Measurements from ENCODE around the gene TBX2. TPM values are rescaled to one million over a fixed set of nuclear protein-coding genes. Genes with fewer than 3 reads are reported as not detected.
A peak's percentile ranks its signal among the peaks of the same experiment; 100 is the strongest.

The TBX2 gene
- total RNA-seq, 1 experiment from 2014 or later, result 2.1 TPM

DNA sequence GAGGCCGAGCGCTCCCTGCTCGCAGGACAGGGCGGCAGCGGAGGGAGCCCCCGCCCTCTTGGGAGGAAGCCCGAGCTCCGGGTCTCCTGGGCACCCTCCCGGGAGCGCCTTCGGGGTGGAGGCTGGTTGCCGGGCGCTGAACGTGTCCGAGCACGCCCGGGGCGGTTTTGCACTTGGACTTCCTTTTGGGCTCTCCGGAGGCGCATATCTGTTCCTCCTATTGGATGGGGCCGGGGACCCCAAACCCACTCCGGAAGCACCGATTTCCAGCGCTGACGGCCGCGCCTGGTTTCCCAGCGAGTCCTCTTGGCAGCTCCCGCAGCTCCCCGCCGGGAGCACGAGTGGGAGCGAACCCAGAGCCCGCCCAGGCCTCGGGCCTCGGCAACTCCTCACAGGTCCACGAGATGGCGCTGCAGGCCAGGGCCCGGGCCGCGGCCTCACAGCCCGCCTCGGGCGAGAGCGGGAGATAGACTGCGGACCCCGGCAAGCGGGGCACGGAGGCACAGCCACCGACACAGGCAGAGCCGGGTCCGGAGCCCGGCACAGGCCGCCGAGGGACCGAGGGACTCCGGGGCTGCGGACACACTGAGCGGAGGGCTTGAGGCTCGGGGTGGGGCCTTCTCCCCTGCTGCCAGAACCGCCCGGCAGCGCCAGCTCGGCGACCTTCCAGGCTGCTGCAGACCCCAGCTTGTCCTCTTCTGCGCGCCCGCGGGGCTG lies 12.7 kb downstream of the TBX2 start:
- peak; percentile 59 for DNase-seq (ENCODE audit: low read depth)

DNA sequence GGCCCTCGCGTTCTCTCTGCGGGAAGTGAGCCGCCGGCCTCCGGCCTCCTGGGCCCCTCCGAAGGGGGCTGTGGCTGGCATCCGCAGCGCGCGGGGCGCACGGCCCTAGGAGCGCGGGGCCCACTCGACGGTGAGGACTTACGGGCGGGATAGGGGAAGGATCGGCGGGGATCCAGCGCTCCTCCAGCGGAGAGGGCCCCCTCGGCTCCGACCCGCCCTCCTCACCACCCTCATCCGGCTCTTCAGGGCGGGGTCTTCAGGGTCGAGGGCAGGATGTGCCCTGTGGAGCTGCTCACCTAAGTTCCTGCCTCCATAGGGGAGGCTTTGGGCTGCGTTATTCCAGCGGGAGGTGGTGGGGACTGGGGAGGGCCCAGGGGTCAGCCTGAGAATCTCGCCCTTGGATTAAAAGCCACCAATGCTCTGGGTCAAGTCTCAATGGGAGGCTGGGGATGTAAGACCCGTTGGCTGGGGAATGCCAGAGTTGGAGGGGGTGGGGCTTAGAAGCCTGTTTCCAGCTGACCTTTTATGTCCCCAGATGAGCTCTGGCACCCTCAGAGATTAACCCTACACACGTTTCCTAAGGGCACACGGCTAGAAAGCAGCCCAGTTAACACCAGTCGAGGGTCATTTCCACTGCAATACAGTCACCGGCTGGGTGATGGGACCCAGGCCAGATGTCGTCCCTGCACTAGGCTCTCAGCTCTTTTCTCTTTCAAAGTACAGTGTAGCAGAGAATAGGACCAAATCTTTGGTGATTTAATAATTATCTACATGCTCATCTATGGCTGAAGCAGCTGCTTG lies 13.4 kb downstream of the TBX2 start:
- no peak for DNase-seq (ENCODE audit: low read depth)

DNA sequence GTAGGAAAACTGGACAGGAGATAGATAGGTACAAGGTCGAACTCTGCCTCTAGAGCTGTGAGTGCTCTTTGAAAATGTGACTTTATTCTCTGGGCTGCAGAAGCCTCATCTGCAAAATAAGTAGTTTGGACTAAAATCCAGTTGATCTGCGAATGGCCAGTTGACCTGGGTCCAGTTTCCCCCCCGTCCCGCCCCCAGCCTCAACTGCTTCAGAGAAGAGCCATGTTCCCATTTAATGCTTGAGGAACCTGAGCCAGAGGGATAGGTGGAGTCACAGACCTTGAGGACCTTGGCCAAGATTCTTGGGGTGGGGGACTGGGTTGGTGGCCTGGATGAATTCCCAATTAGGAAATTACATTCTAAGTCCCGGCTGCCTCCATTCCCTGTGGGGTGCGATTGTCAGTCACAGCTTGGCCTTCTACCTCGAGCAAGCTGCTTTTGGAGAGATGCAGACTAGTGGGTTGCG lies 14.1 kb downstream of the TBX2 start:
- no peak for DNase-seq (ENCODE audit: low read depth)

DNA sequence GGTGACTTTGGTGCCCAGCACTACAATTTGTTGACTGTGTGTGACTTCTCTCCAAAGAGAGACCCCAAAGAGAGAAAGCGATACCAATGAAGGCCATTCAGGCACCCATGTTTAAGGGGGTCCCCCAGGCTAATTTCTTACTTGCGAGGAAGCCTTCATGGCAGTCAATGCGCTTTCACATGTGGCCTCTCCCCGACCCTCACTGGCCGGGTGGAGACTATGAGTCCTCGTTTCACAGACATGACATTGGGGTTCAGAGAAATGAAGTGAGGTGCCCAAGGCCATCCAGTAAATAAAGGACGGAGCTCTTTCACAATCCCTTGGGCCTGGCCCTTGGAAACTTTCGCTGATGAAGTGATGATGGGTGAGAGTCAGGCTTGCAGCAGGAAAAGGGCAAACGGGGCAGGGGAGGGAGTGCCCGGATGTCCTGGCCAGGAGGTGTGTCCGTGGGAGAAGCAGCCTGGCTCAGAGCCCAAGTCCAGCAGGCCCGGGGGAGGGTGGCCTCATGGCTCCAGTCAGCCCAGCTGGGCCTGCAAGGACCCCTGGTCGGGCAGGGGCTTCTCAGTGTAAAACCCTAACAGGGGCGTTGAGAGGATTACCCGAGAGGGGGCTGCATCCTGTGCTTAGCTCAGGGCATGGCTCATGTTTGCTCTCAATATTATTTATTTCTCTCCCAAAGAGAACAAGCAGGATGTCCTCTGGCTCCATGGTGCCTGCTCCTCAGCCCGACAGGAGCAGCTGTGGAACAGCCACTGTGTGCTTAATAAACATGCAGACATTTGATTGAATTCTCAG lies 14.7 kb downstream of the TBX2 start:
- DNase-seq (ENCODE audit: low read depth), result no peak

DNA sequence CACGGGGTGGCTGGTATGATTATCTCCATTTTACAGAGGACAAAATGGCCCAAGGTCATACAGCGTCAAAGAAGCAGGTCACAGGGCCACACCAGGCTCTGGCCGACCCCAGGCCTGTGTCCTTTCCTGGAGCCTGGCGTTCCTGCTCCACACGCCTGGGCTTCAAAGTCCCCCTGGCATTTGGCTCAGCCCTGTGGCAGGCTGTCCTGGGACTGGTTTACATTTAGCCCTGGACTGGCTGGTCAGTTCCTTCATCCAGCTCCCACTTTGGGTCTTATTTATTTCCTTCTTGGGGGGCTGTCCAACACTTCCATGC lies 15.3 kb downstream of the TBX2 start:
- DNase-seq (ENCODE audit: low read depth), result no peak

DNA sequence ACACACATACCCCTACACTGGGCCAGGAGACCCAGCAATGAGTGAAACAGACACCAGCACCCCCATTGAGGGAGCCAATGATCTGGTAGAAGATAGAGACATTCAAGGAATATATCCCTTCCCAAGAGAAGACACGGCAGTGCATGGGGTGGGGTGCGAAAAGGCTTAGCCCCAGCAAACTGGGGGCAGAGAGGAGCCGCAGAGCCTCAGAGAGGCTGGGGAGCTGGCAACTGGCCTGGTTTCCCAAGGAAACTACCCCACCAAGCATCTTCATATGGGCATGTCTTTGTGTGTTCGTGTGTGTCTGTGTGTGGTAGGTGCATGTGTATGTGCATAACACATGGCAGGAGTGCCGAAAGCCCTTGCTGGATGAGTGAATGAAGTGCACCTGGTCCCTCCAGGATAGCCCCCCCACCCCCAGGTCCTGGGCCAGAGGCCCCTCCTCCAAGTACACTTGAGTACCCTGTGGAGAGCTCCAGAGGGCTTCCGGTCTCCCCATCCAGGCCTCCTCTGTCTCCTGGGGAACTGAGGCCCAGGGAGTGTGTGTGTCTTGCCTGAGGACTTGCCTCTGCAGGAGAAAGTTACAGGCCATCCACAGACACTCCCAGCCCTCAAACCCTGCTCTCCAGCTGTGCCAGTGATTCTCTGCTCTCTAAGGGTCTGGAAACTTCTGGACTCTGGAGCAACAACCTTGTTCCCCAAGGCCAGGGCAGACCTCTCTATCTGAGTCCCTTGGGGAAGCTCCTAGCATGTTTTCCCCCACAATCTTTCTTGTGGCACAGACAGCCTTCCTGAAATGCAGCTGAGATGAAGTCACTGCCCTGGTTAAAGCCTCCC lies 15.9 kb downstream of the TBX2 start:
- DNase-seq (ENCODE audit: low read depth), result no peak

DNA sequence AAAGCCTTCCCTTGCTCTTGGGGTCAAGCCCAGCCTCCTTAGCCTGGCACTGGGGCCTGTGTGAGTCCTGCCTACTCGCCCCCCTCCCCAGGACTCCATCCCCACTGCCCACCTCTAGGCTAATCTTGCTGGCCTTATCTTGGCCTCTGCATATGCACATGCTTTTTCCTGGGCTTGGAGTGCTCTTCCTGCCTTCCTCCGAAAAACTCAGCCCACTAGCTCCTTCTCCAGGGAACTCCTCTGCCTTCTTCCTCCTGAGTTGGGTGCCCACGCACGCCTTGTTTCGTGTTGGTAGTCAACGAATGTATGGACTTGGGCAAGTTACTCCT lies 16.5 kb downstream of the TBX2 start:
- no peak for DNase-seq (ENCODE audit: low read depth)

DNA sequence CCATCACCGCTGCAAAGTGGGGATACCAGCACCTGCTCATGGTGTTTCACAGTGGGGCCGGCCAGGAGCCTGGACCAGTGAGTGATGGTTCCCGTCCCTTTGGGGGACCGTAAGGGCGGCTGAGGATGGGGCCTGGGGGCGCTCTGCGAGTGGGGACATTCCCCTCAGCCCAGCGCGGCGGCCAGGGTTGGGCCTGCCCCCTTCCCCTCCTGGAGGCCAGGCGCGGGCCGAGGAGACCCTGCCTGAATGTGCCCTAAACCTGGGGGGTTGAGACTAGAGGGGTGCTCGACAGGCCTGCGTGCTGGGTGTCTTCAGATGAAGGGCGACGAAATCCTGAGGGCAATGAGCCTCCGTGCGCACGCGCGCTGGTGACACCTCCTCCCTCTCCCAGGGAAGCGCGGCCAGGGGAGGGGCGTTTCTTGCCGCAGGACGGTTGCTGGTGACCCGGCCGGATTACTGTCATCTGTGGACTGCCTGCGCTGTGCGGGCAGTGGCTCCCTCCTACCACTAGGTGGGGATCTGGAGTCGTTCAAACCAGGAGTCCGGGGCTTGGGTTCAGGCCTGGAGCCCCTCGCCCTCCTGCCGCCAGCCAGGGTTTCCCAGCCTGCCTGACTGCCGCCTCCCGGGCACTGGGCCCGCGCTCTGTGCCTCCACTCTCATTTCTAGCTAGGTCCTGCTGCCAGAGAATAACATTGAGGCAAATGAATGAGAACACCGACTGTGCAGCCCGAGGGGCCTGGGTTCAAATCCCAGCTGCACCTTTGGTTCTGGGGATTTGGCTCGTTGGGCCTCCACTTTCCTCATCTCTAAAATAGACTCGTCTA lies 17.1 kb downstream of the TBX2 start:
- peak; percentile 64 for DNase-seq (ENCODE audit: low read depth)

DNA sequence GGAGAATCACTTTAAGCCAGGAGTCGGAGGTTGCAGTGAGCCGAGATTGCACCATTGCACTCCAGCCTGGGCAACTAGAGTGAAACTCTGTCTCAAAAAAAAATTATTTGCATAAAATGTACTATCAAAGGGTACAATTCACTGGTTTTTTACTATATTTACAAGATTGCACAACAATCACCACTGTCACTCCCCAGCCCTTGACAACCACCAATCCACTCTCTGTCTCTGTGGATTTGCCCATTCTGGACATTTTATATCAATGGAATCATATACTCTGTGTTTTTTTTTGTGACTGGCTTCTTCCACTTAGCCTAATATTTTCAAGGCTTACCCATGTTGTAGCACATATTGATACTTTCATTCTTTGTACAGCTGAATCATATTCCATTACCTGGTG lies 18.8 kb downstream of the TBX2 start:
- no peak for DNase-seq (ENCODE audit: low read depth)

DNA sequence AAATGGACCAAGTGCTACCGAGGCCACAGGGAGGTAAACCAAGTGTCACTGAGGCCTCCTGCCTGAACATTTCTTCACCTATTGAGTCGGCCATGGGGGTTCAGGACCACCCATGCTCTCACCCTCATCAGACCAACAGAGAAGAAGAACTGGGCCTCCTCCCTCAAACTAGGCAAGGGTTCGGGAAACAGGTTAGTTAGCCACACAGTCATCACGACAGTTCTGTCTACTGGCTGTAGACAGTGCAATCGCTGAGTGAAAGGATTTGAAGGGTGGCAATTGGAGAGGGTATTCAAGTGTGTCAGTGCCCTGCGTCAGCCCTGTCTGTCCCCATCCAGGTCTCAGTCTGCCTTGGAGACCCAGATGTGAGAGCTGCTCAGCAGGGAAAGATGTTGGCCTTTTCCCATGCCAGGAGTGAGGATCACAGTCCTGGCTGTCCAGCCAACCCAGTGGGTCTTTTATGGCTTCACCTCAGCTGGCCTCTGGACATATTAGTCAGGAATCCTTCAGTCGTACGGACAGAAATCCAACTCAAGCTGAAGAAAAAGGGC lies 19.9 kb downstream of the TBX2 start:
- DNase-seq (ENCODE audit: low read depth), result no peak

DNA sequence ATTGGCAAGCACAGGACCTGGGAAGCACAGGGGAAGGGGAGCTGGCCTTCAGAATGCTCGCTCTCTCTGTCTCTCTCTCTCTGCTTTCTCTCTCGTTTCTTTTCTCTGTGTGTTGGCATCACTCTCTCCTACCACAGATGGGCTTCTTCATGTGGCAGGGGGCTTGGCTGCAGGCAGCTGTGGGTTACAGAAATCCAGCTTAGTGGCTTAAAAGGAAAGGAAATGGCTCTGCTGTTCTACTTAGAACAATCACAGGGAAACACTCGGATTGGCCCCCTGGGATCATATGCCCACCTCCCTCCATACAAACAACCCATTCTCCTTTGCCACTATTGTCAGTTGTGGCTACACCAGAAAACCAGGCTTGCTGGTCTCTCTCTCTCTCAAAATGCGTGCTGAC lies 20.4 kb downstream of the TBX2 start:
- no peak for DNase-seq (ENCODE audit: low read depth)

DNA sequence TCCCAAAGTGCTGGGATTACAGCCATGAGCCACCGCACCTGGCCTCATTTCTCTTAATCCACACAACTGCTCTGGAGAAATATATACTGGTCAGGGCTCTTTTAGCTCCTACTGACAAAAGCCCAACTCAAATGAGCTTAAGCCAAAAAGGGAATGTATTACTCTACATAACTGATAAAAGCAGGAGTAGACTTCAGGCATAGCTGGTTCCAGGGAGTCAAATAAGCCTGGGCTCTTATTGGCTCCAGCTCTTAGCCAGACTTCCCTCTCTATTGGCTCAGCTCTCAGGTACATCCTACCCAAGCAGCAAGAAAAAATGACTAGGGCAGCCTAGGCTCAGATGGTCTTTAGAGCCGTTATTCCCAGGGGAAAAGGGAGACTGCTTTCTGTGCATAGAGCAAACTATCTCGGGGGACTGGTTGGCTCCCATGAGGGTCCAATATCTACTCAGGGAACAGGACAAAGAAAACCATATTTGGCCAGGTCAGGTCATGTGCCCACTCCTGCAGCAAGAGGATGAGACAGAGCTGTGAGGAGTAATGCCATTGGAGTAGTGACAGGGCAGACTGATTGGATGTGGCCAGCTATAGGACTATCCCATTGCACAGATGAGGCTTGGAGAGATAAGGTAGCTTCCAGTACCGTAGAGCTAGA lies 21.2 kb downstream of the TBX2 start:
- no peak for DNase-seq (ENCODE audit: low read depth)

DNA sequence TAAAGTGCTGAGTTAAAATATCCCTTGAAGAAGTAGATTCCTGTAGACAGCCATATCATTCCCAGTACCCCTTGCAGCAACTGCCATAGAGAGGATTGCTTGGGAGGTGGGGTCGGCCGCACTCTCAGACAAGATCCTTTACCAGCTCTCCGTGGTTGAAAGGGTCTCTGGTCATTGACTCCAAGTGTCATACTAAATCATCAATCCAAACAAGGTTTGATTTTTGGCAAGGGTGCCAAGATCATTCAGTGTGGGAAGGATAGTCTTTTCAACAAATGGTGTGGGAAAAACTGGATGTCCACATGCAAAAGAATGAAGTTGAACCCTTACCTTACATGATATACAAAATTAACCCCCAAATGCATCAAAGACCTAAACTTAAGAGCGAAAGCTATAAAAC lies 21.8 kb downstream of the TBX2 start:
- DNase-seq (ENCODE audit: low read depth), result no peak

DNA sequence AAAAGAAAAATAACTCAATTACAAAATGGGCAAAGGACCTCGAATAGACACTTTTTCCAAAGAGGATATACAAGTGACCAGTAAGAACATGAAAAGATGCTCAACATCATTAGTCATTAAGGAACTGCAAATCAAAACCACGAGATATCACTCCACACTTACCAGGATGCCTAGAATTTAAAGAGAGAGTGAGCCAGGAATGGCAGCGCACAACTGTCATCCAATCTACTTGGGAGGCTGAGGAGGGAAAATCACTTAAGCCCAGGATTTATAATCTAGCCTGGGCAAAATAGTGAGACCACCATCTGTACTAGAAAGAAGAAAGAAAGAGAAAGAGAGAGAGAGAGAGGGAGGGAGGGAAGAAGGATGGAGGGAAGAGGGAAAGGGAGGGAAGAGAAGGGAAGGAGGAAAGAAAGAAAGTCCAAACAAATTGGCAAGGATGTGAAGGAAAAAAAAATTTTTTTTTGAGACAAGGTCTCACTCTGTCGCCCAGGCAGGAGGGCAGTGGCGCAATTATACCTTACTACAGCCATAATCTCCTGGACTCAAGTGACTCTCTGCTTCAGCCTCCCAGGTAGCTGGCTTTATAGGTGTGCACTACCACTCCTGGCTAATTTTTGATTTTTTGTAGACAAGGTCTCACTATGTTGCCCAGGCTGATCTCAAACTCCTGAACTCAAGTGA lies 22.6 kb downstream of the TBX2 start:
- DNase-seq (ENCODE audit: low read depth), result peak; percentile 17

DNA sequence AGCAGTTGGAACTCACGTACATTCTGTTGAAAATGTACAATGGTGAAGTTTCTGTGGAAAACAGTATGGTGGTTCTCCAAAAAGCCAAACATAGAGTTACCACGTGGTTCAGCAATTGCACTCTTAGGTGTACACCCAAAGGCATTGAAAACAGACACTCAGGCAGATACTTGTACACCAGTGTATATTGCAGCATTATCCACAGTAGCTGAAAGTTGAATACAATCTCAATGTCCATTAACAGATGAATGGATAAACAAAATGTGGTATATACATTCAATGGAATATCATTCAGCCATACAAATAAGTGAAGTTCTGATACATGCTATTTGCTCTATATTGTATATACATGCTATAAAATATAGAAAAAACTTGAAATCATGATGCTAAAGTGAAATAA lies 23.2 kb downstream of the TBX2 start:
- no peak for DNase-seq (ENCODE audit: low read depth)

DNA sequence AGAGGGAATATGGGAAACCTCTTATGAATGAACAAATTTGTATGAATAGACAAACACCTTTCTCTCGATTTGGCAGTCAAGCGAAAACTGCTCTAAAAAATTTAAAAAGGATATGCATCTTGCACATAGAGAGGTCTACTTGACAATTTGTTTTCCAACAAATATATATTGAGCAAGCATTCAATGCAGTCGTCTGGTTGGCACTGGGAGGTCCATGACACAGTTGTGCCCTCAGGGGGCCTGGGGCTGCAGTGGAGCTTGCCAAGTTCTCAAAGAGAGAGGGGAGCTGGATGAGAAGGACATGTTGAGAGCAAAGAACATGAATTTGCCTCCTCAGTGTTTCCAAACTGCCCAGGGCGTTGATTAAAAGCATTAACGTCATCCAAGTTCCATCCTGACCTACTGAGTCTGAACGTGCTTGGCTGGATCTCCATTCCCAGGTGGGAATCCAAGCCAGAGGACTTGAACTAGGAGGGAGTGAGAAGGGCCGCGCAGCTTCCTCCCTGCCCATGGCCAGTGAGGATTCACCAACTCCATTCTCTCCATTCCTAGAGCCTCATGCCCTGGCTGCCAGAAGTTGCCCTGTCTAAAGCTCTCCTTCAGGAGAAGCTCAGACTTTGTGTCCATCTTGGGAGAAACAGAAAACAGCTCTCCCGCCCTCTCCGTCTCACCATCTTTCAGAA lies 24.5 kb downstream of the TBX2 start:
- no peak for DNase-seq (ENCODE audit: low read depth)

DNA sequence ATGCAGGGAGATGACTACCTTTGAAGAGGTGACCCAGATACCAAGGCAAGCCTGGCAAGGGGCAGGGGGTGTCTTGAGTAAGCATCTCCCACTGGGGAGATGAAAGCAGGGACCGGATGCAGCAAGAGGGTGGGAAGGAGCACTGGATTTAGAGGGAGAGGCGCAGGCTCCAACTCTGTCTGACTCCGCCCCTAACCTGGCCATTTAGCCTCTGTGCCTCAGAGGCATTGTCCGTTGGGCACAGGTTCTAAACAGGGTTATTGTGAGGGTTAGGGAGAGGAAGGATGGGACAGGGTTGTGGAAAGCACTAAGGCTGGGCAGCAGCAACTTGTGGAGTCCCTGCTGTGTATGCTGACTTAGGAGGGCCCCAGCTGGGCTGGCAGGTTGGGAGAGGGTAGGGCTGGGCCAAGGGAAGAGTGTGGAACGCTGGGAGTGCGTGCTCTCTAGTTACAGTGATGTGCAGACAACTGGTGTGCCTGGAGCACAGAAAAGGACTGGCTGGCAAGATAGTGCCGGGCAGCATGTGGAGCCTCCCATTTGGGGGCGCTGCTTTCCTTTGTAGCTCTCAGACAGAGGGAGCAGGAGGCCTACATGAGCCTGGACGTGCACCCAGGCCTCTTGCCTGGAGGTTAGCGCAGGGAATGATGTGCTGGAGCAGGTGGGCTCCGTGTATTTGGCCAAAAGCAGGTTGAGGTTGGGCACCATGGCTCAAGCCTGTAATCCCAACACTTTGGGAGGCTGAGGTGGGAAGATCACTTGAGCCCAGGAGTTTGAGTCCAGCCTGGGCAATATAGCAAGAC lies 26.2 kb downstream of the TBX2 start:
- DNase-seq (ENCODE audit: low read depth), result no peak

All from HT1080 (cell line).